ENCODE measurements around the gene CEP128.

Gene CEP128

GRCh38 chr14:80771201-80771600 is 170.3 kb downstream of the CEP128 start:
- no peak for DNase-seq (ENCODE audit: low spot score)

- no peak for DNase-seq (ENCODE audit: low spot score)
These were observed 171.2 kb downstream of the CEP128 start for GRCh38 chr14:80770114-80770908.

GRCh38 chr14:80768646-80769045 is 172.9 kb downstream of the CEP128 start:
- no peak for DNase-seq (ENCODE audit: low spot score)

GRCh38 chr14:80764921-80765507 is 176.5 kb downstream of the CEP128 start:
- DNase-seq (ENCODE audit: low spot score): no peak

- DNase-seq (ENCODE audit: low spot score): peak; percentile 18
These were observed 177.0 kb downstream of the CEP128 start for GRCh38 chr14:80764496-80764895.

GRCh38 chr14:80762641-80763228 is 178.8 kb downstream of the CEP128 start:
- peak; percentile 36 for DNase-seq (ENCODE audit: low spot score)

GRCh38 chr14:80754696-80755095 is 186.8 kb downstream of the CEP128 start:
- DNase-seq (ENCODE audit: low spot score): no peak

GRCh38 chr14:80751285-80751684 is 190.3 kb downstream of the CEP128 start:
- DNase-seq (ENCODE audit: low spot score): no peak

GRCh38 chr14:80726211-80726610 is 215.3 kb downstream of the CEP128 start:
- DNase-seq (ENCODE audit: low spot score): no peak

GRCh38 chr14:80718940-80719339 is 222.6 kb downstream of the CEP128 start:
- DNase-seq (ENCODE audit: low spot score): peak; percentile 34

- no peak for DNase-seq (ENCODE audit: low spot score)
These were observed 227.1 kb downstream of the CEP128 start for GRCh38 chr14:80714474-80714873.

GRCh38 chr14:80713076-80713850 is 228.3 kb downstream of the CEP128 start:
- no peak for DNase-seq (ENCODE audit: low spot score)

- DNase-seq (ENCODE audit: low spot score): peak; percentile 76
These were observed 236.1 kb downstream of the CEP128 start for GRCh38 chr14:80705241-80705980.

GRCh38 chr14:80700601-80701000 is 240.9 kb downstream of the CEP128 start:
- DNase-seq (ENCODE audit: low spot score): no peak

- DNase-seq (ENCODE audit: low spot score): peak; percentile 12
These were observed 241.7 kb downstream of the CEP128 start for GRCh38 chr14:80699861-80700260.

GRCh38 chr14:80698974-80699373 is 242.6 kb downstream of the CEP128 start:
- DNase-seq (ENCODE audit: low spot score): no peak

GRCh38 chr14:80695869-80696268 is 245.7 kb downstream of the CEP128 start:
- no peak for DNase-seq (ENCODE audit: low spot score)

- no peak for DNase-seq (ENCODE audit: low spot score)
These were observed 248.6 kb downstream of the CEP128 start for GRCh38 chr14:80692903-80693302.

- DNase-seq (ENCODE audit: low spot score): peak; percentile 10
These were observed 259.9 kb downstream of the CEP128 start for GRCh38 chr14:80681651-80682050.

- no peak for DNase-seq (ENCODE audit: low spot score)
These were observed 262.3 kb downstream of the CEP128 start for GRCh38 chr14:80679273-80679672.

GRCh38 chr14:80678436-80678835 is 263.1 kb downstream of the CEP128 start:
- peak; percentile 48 for DNase-seq (ENCODE audit: low spot score)

GRCh38 chr14:80669426-80669825 is 272.1 kb downstream of the CEP128 start:
- no peak for DNase-seq (ENCODE audit: low spot score)
